SK-N-MC (cell line): ENCODE measurements around the gene APBA1.

ENCODE experiments used
- EZH2 ChIP-seq: fragments of 200-600 bp; sonication (generic); IDR thresholded peaks from one replicate; pipeline ENCODE4 v1.6.1; 2017; ENCODE audit warnings: antibody characterized with exemption
- FOXP2 ChIP-seq: optimal IDR thresholded peaks from 2 replicates; pipeline ENCODE3; 2011; ENCODE audit warnings: mild to moderate bottlenecking, moderate library complexity; ENCODE audit not compliant: insufficient read depth; ENCODE audit errors: extremely low read length, control extremely low read depth
- POLR2AphosphoS5 ChIP-seq: IDR thresholded peaks from 2 replicates; pipeline ENCODE4 v1.6.1; 2012; ENCODE audit warnings: mild to moderate bottlenecking, low read depth, low read length, borderline replicate concordance

GRCh38 chr9:69496846-69497450, 175.2 kb downstream of the APBA1 start:
- TF ChIP-seq EZH2, result no peak
- no peak for TF ChIP-seq POLR2AphosphoS5
- no peak for TF ChIP-seq FOXP2
